AG10803 (cell line): Measurements from ENCODE around the gene TAS1R2.

Experiments used
- DNase-seq: peaks from one replicate; pipeline ENCODE4 v3.0.0; 2010; ENCODE audit warnings: low read depth
- H3K4me3 ChIP-seq: 2 replicates; pipeline ENCODE4 v1.5.1; 2011; ENCODE audit warnings: mild to moderate bottlenecking, low read length, control low read depth
- CTCF ChIP-seq: conservative IDR thresholded peaks from 2 replicates; pipeline ENCODE4 v1.5.1; 2011; ENCODE audit warnings: mild to moderate bottlenecking, low read length, control low read depth, inconsistent platforms

The TAS1R2 gene

GRCh38 chr1:18883636-18884418 is 24.4 kb upstream of the TAS1R2 start:
- DNase-seq: peak; percentile 69
- TF ChIP-seq CTCF: peak; percentile 93

DNA sequence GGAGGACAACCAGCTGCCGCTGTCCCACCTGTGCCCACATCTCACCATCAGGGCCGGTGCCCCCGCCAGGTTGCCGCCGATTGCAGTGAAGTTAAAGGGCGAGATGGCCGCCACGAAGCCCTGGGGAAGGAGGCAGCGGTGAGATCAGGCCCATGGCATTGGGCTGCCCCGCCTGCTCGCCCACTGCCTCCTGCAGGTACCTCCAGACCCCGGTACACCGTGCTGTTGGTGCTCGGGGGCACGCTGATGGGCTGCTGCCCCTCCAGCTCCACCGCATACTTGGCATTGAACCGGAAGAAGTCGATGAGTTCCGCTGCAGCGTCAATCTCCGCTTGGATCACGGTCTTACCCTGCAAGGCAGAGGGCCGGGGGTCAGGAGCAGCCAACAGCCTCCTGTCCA is 23.6 kb upstream of the TAS1R2 start:
- DNase-seq: no peak

More at GRCh38 chr1:18883636-18884418, 24.4 kb upstream of the TAS1R2 start:
- H3K4me3 ChIP-seq: no peak overlapping the region

DNA sequence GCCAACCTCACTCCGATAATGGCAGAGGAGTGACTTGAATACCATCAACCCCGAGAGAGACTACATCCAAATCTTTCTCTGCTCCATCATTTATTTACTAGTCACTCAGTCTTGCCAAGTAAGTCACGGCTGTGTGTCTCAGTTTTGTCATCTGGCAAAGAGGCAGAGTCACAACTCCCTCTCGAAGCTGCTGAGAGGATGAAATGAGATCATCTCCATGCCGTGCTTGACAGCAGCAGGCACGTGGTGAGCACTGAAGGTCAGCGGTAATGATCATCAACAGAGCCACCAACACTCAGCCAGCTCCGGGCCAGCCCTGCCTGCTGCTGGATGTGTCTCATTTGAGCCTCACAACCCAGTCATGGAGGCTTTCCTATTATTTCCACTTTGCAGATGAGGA is 23.0 kb upstream of the TAS1R2 start:
- TF ChIP-seq CTCF: no peak
- peak; percentile 53 for DNase-seq
- no peak overlapping the region for H3K4me3 ChIP-seq

More for the DNA sequence above, 23.6 kb upstream of the TAS1R2 start:
- no peak for TF ChIP-seq CTCF
- H3K4me3 ChIP-seq: no peak overlapping the region

GRCh38 chr1:18881642-18882431 is 22.4 kb upstream of the TAS1R2 start:
- no peak for TF ChIP-seq CTCF
- H3K4me3 ChIP-seq: no peak overlapping the region
- no peak for DNase-seq

GRCh38 chr1:18881164-18881563 is 21.7 kb upstream of the TAS1R2 start:
- no peak for TF ChIP-seq CTCF
- DNase-seq: no peak
- no peak overlapping the region for H3K4me3 ChIP-seq

- no peak for TF ChIP-seq CTCF
- no peak for DNase-seq
- no peak overlapping the region for H3K4me3 ChIP-seq
Measured at GRCh38 chr1:18880585-18880984, 21.1 kb upstream of the TAS1R2 start.
